ENCODE results near the gene MYO15B.

DNA sequence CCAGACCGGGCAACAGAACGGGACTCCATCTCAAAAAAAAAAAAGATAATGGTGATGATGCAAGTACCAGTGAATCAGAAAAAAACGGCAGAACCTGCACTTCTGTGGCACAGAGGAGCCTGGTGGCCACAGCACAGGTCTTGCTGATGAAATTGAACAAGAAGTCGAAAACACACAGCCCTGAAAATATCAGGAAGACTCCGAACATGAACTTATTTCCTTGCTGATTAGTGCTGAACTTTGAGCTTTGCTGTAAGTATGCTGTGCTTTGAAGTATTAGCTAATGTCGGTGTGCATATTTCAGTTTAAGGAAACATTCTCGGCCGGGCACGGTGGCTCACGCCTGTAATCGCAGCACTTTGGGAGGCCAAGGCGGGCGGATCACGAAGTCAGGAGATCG is 10.9 kb upstream of the MYO15B start:
- TF ChIP-seq CTCF (IDR thresholded peaks at IDR 0.05 in 8 of 11, conservative IDR thresholded peaks at IDR 0.05 in 3 of 11): no peak
- no peak for TF ChIP-seq POLR2A (IDR thresholded peaks at IDR 0.05)
- no peak for TF ChIP-seq POLR2AphosphoS5 (IDR thresholded peaks at IDR 0.05)

Data from spleen (tissue), 7 donors.